ENCODE data around the gene OR7G2. TPM values are rescaled to one million over a fixed set of nuclear protein-coding genes. Genes with fewer than 3 reads are reported as not detected.

Gene OR7G2
- total and polyA plus RNA-seq, 2 donors (not counting 1 experiment from before 2014, with no cell fraction given): not detected

DNA sequence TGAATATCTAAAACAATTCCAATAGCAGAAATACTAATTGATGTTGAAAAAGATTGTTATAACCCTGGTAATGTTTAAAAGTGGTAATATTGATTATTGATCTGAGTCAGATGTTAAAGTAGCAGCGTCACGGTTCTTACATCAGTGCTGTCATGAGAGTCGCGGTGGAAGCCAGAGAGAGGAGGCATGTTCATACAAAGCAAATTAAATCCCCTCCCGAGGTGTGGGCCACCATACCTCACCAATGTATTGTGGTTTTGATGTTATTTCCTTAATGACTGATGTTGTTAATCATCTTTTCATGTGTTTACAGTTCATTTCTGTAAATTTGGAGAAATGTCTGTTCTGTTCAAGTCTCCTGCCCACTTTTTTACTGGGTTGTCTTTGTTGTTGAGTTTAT lies 44.1 kb upstream of the OR7G2 start:
- Histone ChIP-seq H3K27ac (ENCODE audit: insufficient read depth, low read length) (no peak overlapping the region), H3K9me3 (ENCODE audit: control insufficient read depth, insufficient read depth, low read depth, low read length) (no peaks in the 10 kb centered on the region), H3K79me2 (ENCODE audit: control insufficient read depth, insufficient read depth, low read length) (peaks cover 64% of the 10 kb centered on the region), H3K9ac (ENCODE audit: insufficient read depth, low read length) (no peak overlapping the region), H3K27me3 (ENCODE audit: control insufficient read depth, insufficient read depth, low read length) (no peaks in the 10 kb centered on the region), H3K4me1 (ENCODE audit: control insufficient read depth, extremely low read depth, insufficient read depth, low read length) (no peaks in the 10 kb centered on the region), H3K4me2 (ENCODE audit: extremely low read depth, insufficient read depth, low read length) (no peak overlapping the region), H3K36me3 (ENCODE audit: control insufficient read depth, insufficient read depth, low read length) (peaks cover 2% of the 10 kb centered on the region), H4K20me1 (ENCODE audit: control insufficient read depth, extremely low read depth, insufficient read depth, low read length) (no peaks in the 10 kb centered on the region), H3K4me3 (replicated peaks in 1 of 4; ENCODE audit: control extremely low read depth in 1 of 4, insufficient read depth in 1 of 4, low read depth in 3 of 4, low read length in 4 of 4) (no peak overlapping the region), H2AFZ (ENCODE audit: low read length) (no peak overlapping the region)
- no peak for DNase-seq (ENCODE audit: low read depth in 2 of 2)
- TF ChIP-seq, protein P1, sequence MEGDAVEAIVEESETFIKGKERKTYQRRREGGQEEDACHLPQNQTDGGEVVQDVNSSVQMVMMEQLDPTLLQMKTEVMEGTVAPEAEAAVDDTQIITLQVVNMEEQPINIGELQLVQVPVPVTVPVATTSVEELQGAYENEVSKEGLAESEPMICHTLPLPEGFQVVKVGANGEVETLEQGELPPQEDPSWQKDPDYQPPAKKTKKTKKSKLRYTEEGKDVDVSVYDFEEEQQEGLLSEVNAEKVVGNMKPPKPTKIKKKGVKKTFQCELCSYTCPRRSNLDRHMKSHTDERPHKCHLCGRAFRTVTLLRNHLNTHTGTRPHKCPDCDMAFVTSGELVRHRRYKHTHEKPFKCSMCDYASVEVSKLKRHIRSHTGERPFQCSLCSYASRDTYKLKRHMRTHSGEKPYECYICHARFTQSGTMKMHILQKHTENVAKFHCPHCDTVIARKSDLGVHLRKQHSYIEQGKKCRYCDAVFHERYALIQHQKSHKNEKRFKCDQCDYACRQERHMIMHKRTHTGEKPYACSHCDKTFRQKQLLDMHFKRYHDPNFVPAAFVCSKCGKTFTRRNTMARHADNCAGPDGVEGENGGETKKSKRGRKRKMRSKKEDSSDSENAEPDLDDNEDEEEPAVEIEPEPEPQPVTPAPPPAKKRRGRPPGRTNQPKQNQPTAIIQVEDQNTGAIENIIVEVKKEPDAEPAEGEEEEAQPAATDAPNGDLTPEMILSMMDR (conservative IDR thresholded peaks at IDR 0.05 in 1 of 2, IDR thresholded peaks at IDR 0.05 in 1 of 2; ENCODE audit: low read depth in 1 of 2, low read length in 2 of 2): no peak
- TF ChIP-seq EZH2 (IDR thresholded peaks at IDR 0.05; ENCODE audit: low read length, missing control alignments): no peak

DNA sequence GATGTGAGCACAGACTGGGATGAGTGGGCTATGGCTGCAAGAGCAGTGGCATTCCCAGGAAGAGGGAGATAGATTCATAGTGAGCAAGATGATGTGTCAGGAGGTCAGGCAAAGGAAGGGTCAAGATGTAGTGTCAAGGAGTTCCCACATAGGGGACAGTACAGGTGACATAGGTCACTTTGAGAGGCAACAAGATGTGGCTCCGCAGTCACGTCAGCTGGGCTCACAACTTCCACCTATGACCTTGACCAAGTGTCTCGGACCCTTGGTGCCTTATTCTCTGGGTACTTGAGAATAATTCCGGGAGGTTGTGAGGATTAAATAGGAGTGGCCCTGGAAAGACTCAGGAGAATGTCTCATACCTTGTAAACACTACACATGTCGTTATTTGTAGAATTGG lies 43.4 kb upstream of the OR7G2 start:
- Histone ChIP-seq H3K27me3 (ENCODE audit: control insufficient read depth, insufficient read depth, low read length) (no peaks in the 10 kb centered on the region), H3K9ac (ENCODE audit: insufficient read depth, low read length) (no peak overlapping the region), H3K36me3 (ENCODE audit: control insufficient read depth, insufficient read depth, low read length) (peaks cover 2% of the 10 kb centered on the region), H4K20me1 (ENCODE audit: control insufficient read depth, extremely low read depth, insufficient read depth, low read length) (no peaks in the 10 kb centered on the region), H3K27ac (ENCODE audit: insufficient read depth, low read length) (no peak overlapping the region), H3K9me3 (ENCODE audit: control insufficient read depth, insufficient read depth, low read depth, low read length) (no peaks in the 10 kb centered on the region), H2AFZ (ENCODE audit: low read length) (no peak overlapping the region), H3K4me3 (replicated peaks in 1 of 4; ENCODE audit: control extremely low read depth in 1 of 4, insufficient read depth in 1 of 4, low read depth in 3 of 4, low read length in 4 of 4) (no peak overlapping the region), H3K4me1 (ENCODE audit: control insufficient read depth, extremely low read depth, insufficient read depth, low read length) (no peaks in the 10 kb centered on the region), H3K4me2 (ENCODE audit: extremely low read depth, insufficient read depth, low read length) (no peak overlapping the region), H3K79me2 (ENCODE audit: control insufficient read depth, insufficient read depth, low read length) (peaks cover 66% of the 10 kb centered on the region)
- TF ChIP-seq, protein P1 (conservative IDR thresholded peaks at IDR 0.05 in 1 of 2, IDR thresholded peaks at IDR 0.05 in 1 of 2; ENCODE audit: low read depth in 1 of 2, low read length in 2 of 2): no peak
- no peak for TF ChIP-seq EZH2 (IDR thresholded peaks at IDR 0.05; ENCODE audit: low read length, missing control alignments)
- DNase-seq (ENCODE audit: low read depth in 2 of 2): no peak

DNA sequence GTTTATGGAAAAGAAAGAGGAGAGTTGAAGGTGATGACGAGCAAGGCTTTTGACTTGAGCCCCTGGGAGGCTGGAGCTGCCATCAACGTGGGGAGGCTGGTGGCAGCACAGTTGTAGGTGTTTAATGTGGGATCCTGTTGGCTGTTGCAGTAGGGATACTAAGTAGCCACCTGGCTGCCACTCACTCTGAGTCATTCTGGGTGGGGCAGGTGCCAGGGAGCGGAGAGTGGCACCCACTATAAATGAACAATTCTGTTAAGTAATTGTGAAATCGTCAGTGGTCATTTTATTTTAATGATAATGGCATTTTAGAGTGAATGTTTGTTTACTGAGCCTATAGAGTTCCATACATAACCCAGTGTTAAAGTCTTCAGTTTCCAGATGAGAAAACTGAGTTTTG lies 42.7 kb upstream of the OR7G2 start:
- Histone ChIP-seq H4K20me1 (ENCODE audit: control insufficient read depth, extremely low read depth, insufficient read depth, low read length) (no peaks in the 10 kb centered on the region), H3K9ac (ENCODE audit: insufficient read depth, low read length) (no peak overlapping the region), H3K36me3 (ENCODE audit: control insufficient read depth, insufficient read depth, low read length) (peaks cover 2% of the 10 kb centered on the region), H3K79me2 (ENCODE audit: control insufficient read depth, insufficient read depth, low read length) (peaks cover 69% of the 10 kb centered on the region), H3K9me3 (ENCODE audit: control insufficient read depth, insufficient read depth, low read depth, low read length) (no peaks in the 10 kb centered on the region), H2AFZ (ENCODE audit: low read length) (no peak overlapping the region), H3K4me1 (ENCODE audit: control insufficient read depth, extremely low read depth, insufficient read depth, low read length) (no peaks in the 10 kb centered on the region), H3K4me3 (replicated peaks in 1 of 4; ENCODE audit: control extremely low read depth in 1 of 4, insufficient read depth in 1 of 4, low read depth in 3 of 4, low read length in 4 of 4) (no peak overlapping the region), H3K27me3 (ENCODE audit: control insufficient read depth, insufficient read depth, low read length) (no peaks in the 10 kb centered on the region), H3K4me2 (ENCODE audit: extremely low read depth, insufficient read depth, low read length) (no peak overlapping the region), H3K27ac (ENCODE audit: insufficient read depth, low read length) (no peak overlapping the region)
- TF ChIP-seq, protein P1 (conservative IDR thresholded peaks at IDR 0.05 in 1 of 2, IDR thresholded peaks at IDR 0.05 in 1 of 2; ENCODE audit: low read depth in 1 of 2, low read length in 2 of 2): no peak
- DNase-seq (ENCODE audit: low read depth in 2 of 2): no peak
